HAP-1 (cell line): ENCODE data around the gene MIX23.

Experiments used
- DNase-seq, 2 experiments: peaks; one replicate each; pipeline ENCODE4 v3.0.0-alpha.2; 2016 to 2020; ENCODE audit warnings: low spot score in 2 of 2
- H3K27me3 ChIP-seq: fragments of 250-450 bp; sonication (Bioruptor Pico); 2 replicates; pipeline ENCODE4 v1.5.1; 2020; ENCODE audit warnings: low read depth, mild to moderate bottlenecking, moderate library complexity
- H3K36me3 ChIP-seq: fragments of 250-450 bp; sonication (Bioruptor Pico); replicated peaks from 2 replicates; pipeline ENCODE4 v1.5.1; 2020; ENCODE audit warnings: mild to moderate bottlenecking
- H3K4me1 ChIP-seq: fragments of 250-450 bp; sonication (Bioruptor Pico); 2 replicates; pipeline ENCODE4 v1.5.1; 2020; ENCODE audit warnings: mild to moderate bottlenecking
- H3K4me3 ChIP-seq: fragments of 250-450 bp; sonication (Bioruptor Pico); 2 replicates; pipeline ENCODE4 v1.5.1; 2020; ENCODE audit warnings: mild to moderate bottlenecking, moderate library complexity
- H3K9me3 ChIP-seq: fragments of 250-450 bp; sonication (Bioruptor Pico); 2 replicates; pipeline ENCODE4 v1.5.1; 2020; ENCODE audit warnings: mild to moderate bottlenecking, moderate library complexity
- in situ Hi-C: fragments of 300-500 bp; cut with MboI; formaldehyde crosslinking; loops from 3 replicates; pipeline ENCODE4 v1.14.3; 2020; ENCODE audit warnings: low sequenced_read_pairs, inconsistent platforms, mixed read lengths

MIX23 gene

DNA sequence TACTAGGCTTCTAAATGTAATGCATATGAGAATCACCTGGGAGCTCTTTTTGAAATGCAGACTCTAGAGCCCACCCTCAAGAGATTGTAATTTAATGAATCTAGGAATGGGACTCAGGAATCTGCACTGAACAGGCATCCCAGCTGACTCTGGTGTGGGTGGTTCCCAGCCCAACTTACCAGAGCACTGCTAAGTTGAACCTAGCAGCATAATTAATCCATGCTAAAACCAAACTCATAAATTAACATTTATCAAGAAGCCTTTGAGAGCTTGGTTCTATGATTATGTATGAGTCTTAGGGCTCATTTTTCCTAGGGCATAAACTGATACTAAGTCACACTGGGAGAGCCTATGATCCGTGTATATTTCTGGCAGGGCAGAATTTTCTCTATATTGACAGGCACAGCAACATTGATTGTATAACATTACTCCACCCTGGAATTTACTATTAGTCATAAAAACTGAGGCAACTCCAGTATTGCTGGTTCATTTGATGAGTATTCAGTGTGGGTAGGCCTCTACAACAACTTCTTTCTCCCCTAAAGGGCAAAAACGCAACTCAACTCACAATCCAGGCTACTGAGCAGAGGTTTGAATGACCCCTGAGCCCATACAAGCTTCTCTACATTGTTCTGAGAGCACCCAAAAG is 68.7 kb downstream of the MIX23 start:
- H3K9me3 ChIP-seq = no peaks in the 10 kb centered on the region
- H3K27me3 ChIP-seq = peaks cover 7% of the 10 kb centered on the region; the same call in 1 of the 2 replicates
- no peaks in the 10 kb centered on the region for H3K36me3 ChIP-seq
- H3K4me1 ChIP-seq = no peaks in the 10 kb centered on the region
- no peak overlapping the region for H3K4me3 ChIP-seq
- no peak for DNase-seq
- in situ Hi-C loops = no loop called here

DNA sequence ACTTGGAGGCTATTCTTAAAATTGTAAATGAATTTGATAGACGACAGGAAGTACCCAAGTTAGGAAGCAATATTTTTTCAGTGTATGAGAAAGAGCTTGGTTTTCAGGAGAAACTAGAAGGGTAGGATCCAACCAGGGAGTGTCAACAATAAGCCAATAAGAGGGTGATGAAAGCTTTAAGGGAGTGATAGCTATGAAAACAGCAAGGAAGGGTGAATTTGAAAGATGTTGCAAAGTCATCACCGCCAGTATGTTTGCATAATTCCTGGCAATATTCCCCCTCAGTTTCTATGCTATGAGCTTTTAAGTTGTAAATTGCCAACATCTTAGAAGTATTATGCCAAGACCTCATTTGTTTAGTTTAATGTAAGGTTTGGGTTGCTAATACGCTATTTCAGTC is 69.8 kb downstream of the MIX23 start:
- in situ Hi-C loops = no loop called here
- DNase-seq = no peak
- no peaks in the 10 kb centered on the region for H3K36me3 ChIP-seq
- H3K9me3 ChIP-seq = no peaks in the 10 kb centered on the region
- H3K27me3 ChIP-seq = peaks cover 10% of the 10 kb centered on the region
- no peak overlapping the region for H3K4me3 ChIP-seq
- H3K4me1 ChIP-seq = no peaks in the 10 kb centered on the region

DNA sequence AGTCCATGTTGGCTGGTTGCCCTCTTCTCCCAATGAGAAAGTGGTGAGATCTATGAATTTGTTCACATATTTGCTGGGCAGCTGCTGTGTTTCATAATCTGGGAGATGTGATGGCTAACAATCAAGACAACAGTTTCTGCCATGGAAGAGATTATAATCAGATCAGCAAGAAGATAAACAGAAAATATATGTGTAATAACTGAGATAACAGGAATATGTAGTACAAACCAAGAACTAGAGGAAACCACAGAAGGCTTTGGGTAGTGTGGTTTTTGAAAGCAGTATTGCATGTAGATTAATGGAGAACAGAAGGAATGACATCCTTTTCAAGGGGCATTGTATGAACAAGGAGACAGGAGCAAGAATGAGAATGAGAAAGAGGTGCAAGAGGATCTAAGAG is 70.2 kb downstream of the MIX23 start:
- no peaks in the 10 kb centered on the region for H3K36me3 ChIP-seq
- H3K4me3 ChIP-seq = no peak overlapping the region
- DNase-seq = no peak
- in situ Hi-C loops = no loop called here
- peaks cover 12% of the 10 kb centered on the region for H3K27me3 ChIP-seq
- no peaks in the 10 kb centered on the region for H3K4me1 ChIP-seq
- no peaks in the 10 kb centered on the region for H3K9me3 ChIP-seq

DNA sequence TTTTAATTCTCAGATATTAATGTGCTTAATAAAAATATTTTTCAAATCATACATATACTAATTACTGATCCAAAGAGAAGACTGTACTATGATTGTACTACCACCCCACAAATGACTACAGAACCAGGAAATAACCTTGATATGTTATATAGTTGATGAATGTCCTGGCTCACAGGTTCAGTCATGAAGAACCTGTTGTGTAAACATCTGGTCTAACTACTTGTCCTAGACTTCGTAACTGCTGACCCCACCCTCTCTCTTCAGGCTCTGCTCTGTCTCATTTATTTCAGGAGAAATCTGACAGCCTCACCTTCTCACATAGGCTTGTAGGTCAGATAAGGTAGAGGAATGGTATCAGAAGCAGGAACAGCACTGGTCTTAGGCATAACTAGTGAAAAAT is 72.7 kb downstream of the MIX23 start:
- H3K27me3 ChIP-seq = peaks cover 12% of the 10 kb centered on the region
- no peak for DNase-seq
- in situ Hi-C loops = no loop called here
- no peaks in the 10 kb centered on the region for H3K9me3 ChIP-seq
- H3K4me3 ChIP-seq = no peak overlapping the region
- H3K4me1 ChIP-seq = no peaks in the 10 kb centered on the region
- no peaks in the 10 kb centered on the region for H3K36me3 ChIP-seq
